ENCODE results near the gene RBM26.

Gene RBM26

DNA sequence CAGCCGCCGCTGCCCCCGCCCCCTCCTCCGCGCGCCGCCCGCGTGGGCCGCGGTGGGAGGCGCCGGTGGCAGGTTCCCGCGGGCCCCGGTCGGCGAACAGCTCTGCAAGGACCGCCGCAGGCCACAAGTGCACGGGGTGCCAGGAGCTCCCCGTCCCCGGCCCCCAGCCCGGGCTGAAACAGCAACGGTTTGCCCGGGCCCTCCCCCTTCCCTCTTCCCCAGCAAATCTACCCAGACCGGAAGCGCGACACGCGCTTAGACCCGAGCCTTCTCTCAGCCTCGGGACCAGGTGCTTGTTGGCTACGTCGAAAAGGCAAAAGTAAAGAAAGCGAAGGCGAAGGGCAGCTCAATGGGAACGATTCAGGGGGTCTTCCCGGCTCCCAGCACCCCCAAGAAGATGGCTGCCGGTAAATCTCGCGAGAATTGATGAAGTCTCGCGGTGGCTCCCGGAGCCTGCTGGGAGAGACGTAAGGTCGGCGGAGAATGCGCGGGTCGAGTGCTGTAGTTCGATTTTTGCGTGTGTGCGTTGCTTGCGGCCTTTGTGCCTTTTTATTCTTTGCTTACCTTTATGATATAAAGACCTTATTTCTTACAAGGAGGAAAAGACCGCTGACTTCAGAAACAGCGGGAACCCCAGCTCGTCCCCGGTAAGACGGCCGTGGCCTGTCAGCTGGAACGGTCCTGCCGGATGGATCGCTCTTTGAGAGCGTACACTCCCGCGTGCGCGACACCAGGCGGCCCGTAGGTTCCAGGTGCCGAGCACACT is at the start of gene RBM26:
TSS of gene RBM26 (minus strand) at position 425 of the 766 bp plus-strand sequence. CDS start 481 bp downstream, outside the sequence.
- DNase-seq (ENCODE audit: low read depth), result peak; percentile 83

GRCh38 chr13:79455331-79455730 is 49.3 kb upstream of the RBM26 start:
- no peak for DNase-seq (ENCODE audit: low read depth)
- H3K4me3 ChIP-seq (ENCODE audit: low read depth, low read length), result no peak overlapping the region

More for the DNA sequence above, at the start of gene RBM26:
- H3K4me3 ChIP-seq (ENCODE audit: low read depth, low read length), result peak within 1 kb of the TSS; percentile 96

GRCh38 chr13:79452239-79452913 is 46.3 kb upstream of the RBM26 start:
- no peak overlapping the region for H3K4me3 ChIP-seq (ENCODE audit: low read depth, low read length)
- DNase-seq (ENCODE audit: low read depth), result no peak

DNA sequence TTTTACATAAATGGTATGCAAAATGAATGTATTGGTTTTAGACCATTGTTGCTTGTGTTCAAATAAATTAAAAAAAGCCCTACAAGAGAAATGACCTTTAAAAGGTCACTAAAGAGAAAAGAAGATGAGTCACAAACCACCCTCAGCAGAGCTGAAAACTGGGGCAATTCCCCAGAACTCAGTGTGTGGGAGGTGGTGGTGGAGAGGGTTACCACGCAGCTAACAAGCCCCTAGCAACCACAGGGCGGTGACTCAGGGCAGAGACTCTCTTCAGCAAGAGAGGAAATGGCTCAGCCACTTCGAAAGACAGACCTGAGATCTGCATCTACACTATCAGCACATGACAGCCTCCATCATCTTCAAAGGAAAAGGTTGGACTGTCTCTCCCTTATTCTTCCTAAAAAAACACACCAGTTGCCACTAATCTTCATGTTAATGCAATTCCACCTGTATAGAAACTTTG is 45.5 kb upstream of the RBM26 start:
- DNase-seq (ENCODE audit: low read depth), result peak; percentile 93
- no peak overlapping the region for H3K4me3 ChIP-seq (ENCODE audit: low read depth, low read length)

- DNase-seq (ENCODE audit: low read depth), result no peak
- no peak overlapping the region for H3K4me3 ChIP-seq (ENCODE audit: low read depth, low read length)
These were observed 44.1 kb upstream of the RBM26 start for GRCh38 chr13:79450110-79450509.

DNA sequence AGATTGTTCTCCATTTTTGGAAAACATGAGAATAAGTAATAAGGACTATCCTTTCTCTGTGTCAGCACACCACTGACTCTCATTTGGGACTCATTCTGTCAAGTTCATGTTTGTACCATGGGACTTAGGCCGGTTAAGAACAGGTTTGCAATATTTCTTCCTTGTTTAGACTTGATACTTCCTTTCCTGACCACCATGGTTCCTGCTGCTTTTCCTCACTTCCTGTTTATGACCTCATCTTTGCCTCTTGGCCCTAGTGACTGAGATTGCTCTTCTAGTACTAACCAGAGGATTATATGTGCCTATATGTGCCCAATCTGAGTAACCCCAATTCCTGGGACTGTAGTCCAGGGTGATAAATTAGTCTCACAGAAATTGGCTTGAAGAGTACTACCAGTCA is 42.4 kb upstream of the RBM26 start:
- no peak for DNase-seq (ENCODE audit: low read depth)
- no peak overlapping the region for H3K4me3 ChIP-seq (ENCODE audit: low read depth, low read length)

- no peak for DNase-seq (ENCODE audit: low read depth)
- H3K4me3 ChIP-seq (ENCODE audit: low read depth, low read length), result no peak overlapping the region
These were observed 41.7 kb upstream of the RBM26 start for GRCh38 chr13:79447741-79448140.

- DNase-seq (ENCODE audit: low read depth), result no peak
- H3K4me3 ChIP-seq (ENCODE audit: low read depth, low read length), result no peak overlapping the region
These were observed 41.1 kb upstream of the RBM26 start for GRCh38 chr13:79447141-79447540.

GRCh38 chr13:79445968-79446645 is 40.1 kb upstream of the RBM26 start:
- DNase-seq (ENCODE audit: low read depth), result no peak
- no peak overlapping the region for H3K4me3 ChIP-seq (ENCODE audit: low read depth, low read length)

- no peak overlapping the region for H3K4me3 ChIP-seq (ENCODE audit: low read depth, low read length)
- DNase-seq (ENCODE audit: low read depth), result no peak
These were observed 36.7 kb upstream of the RBM26 start for GRCh38 chr13:79442706-79443105.

DNA sequence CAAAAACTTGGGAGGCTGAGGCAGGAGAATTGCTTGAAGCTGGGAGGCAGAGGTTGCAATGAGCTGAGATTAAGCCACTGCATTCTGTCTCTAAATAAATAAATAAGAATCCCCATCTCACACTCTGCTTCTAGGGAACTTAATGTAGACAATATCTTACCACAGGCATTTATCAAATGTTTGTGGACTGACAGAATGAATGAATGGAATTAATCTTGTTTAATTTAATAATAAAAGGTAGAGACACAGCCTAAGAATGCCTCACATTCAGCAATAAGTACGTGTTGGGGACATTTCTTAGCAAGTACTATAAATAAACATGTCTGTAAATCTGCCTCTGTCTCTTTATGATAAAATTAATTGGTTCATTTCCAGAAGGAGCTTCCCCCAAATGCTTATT is 36.2 kb upstream of the RBM26 start:
- no peak for DNase-seq (ENCODE audit: low read depth)
- H3K4me3 ChIP-seq (ENCODE audit: low read depth, low read length), result no peak overlapping the region

DNA sequence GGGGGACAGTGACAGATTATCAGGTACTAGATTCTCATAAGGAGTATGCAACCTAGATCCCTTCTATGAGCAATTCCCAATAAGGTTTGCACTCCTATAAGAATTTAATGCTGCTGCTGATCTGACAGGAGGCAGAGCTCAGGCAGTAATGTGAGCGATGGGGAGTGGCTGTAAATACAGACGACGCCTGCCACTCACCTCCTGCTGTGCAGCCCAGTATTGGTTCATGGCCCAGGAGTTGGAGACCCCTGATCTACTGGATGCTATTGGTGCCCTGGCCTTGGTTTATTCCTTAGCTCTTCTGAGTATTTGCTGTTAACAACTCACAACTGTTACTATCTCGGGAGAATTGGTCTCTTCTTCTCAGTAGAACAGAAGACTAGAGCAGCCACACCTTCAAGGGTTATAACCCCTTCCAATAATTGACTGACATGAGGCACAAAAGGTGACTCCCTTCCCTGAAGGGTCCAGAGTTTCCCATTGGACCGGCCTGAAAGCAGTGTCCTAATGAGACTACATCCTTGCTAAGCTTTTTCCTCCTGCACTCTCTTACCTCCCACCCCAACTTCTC is 35.0 kb upstream of the RBM26 start:
- H3K4me3 ChIP-seq (ENCODE audit: low read depth, low read length), result no peak overlapping the region
- no peak for DNase-seq (ENCODE audit: low read depth)

DNA sequence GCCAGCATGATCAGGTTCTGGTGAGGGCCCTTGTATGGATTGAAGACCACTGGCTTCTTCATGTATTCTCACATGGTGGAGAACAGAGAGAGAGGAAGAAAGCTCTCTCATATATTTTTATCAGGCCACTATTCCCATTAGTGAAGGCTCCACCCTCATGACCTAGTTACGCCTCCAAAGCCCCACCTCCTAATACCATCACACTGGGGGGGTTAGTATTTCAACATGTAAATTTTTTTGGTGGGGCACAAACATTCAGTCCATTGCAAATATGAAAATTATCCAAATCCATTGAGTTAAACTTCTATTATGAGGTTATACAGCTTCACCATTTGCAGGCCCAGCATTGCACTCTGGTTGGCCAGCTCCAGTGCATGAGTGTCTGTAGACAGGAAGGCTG is 33.2 kb upstream of the RBM26 start:
- no peak for DNase-seq (ENCODE audit: low read depth)
- no peak overlapping the region for H3K4me3 ChIP-seq (ENCODE audit: low read depth, low read length)

DNA sequence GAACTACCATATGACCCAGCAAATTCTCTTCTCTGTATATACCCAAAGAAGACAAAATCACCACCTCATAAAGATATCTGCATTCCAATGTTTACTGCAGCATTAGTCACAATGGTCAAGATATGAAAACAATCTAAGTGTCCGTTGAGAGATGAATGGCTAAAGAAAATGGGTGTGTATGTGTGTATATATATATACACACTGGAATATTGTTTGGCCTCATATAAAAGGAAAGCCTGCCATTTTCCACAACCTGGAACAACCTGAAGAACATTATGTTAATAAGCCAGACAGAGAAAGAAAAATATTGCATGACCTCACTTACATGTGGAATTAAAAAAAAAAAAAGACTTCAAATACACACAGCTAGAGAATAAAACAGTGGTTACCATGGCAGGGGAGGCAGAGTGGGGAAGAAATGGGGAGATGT is 29.5 kb upstream of the RBM26 start:
- DNase-seq (ENCODE audit: low read depth), result peak; percentile 68
- no peak overlapping the region for H3K4me3 ChIP-seq (ENCODE audit: low read depth, low read length)

DNA sequence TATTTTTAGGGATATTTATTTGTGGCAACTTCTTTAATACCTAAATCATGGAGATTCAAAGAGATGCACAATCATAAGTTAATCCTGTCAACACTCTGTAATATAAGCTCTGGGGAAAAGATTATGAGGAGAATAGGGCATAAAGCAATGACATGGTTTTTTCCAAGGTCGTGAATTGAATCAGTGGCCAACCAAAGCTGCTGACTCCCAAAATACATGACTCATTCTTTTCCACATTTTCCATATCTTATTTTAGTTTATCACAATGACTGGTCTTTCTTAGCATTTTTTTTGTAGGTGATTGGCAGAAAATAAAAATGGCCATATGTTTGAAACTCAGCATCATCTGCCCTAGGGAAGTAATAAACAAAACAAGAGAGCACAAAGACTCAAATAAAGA is 28.5 kb upstream of the RBM26 start:
- no peak overlapping the region for H3K4me3 ChIP-seq (ENCODE audit: low read depth, low read length)
- DNase-seq (ENCODE audit: low read depth), result peak; percentile 22

DNA sequence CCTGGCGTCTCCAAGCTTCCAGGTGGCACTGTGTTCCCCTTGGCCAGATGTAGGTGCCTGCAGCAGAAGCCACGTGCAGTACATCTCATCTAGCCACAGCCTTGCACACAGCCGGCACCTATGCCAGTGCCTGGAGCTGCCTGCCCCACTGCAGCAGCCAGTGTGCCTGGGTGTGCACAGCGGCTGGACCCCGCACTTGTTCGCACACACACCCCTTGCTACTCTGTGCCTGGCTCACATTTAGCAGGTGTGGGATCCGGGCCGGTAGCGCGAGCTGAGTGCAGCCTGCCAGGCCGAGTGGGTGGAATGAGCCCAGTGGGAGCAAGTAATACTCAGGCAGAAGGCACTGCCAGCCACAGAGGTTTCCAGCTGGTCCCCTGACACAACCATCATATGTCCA is 26.9 kb upstream of the RBM26 start:
- H3K4me3 ChIP-seq (ENCODE audit: low read depth, low read length), result no peak overlapping the region
- DNase-seq (ENCODE audit: low read depth), result no peak

DNA sequence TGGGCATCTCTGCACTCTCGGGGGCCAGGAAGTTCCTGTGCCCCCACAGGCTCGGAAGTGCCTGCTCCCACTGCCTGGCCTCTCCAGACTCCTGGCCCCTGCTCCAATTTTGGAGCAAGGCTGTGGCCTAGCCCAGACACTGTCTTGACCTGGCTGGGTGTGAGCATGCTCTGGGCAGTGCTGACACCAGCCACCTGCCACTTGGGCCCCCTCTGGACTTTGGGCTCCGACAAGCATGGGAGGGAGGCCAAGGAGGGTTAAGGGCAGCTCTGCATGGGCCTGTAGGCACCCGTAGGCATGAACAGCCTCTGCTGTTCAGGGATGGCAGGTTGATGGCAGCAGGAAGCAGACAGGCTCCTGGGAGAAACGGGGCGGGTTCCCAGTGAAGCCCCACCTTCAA is 26.0 kb upstream of the RBM26 start:
- no peak overlapping the region for H3K4me3 ChIP-seq (ENCODE audit: low read depth, low read length)
- DNase-seq (ENCODE audit: low read depth), result no peak

DNA sequence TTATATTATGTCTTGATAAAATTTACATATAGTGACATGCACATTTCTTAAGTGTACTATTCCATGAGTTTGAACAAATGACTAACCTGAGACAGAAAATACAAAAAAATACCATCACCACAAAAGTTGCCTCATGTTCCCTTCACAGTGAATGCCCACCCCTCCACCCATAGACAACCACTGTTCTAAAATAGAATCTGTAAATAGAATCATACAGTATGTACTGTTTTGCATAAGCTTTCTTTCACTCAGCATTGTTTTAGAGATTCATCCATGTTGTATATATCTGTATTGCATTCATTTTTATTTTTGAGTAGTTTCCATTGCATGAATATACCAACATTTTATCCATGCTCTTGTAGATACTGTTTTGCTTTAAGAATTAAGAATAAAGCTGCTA is 23.3 kb upstream of the RBM26 start:
- no peak for DNase-seq (ENCODE audit: low read depth)
- no peak overlapping the region for H3K4me3 ChIP-seq (ENCODE audit: low read depth, low read length)

DNA sequence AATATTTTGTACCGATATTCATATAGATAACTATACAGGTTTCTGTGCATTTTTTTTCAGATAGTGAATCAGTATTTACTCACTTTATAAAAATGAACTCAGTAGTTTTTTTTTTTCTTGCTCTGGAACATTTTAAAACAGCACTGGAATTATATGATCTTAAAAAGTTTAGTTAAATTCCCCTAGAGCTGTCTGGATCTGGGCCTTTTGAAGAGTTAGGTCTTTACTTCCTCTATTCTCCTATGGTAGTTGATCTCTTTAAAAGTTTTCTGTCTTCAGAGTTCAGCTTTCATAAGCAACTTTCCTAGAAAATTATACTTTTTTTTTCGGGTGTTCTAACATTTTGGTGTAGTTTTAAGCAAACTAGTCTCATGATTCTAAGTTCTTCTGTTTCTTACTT is 21.8 kb upstream of the RBM26 start:
- no peak for DNase-seq (ENCODE audit: low read depth)
- H3K4me3 ChIP-seq (ENCODE audit: low read depth, low read length), result no peak overlapping the region

DNA sequence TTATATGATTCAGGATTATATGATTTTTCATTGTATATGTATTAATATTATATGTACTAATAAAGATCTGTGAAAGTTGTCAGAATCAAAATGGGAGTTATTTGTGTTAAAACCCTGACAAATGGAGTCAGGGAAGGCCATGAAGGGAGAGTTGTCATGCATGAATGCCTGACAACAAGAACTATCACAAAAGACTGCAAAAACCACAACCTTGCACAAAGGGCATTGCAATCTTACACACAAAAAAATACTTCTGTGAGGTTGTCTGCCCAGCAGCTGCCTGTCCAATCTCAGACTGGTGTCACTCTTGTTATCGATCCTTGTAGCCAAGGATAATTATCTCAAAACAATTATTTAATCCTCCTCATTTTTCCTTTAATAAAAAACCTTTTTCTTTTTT is 21.2 kb upstream of the RBM26 start:
- no peak for DNase-seq (ENCODE audit: low read depth)
- H3K4me3 ChIP-seq (ENCODE audit: low read depth, low read length), result no peak overlapping the region
